ENCODE results near the gene JPH4.

The JPH4 gene

GRCh38 chr14:23547924-23548323 is 30.7 kb downstream of the JPH4 start:
- DNase-seq (no peak), ATAC-seq (ENCODE audit: insufficient read depth, low read depth) (no peak)
- Histone ChIP-seq H3K9me3 (ENCODE audit: insufficient read depth, low read length, severe bottlenecking) (no peaks in the 10 kb centered on the region), H3K9ac (ENCODE audit: low read depth, low read length) (no peak overlapping the region), H3K4me1 (ENCODE audit: insufficient read depth, low read length) (peaks cover 23% of the 10 kb centered on the region), H3K27me3 (ENCODE audit: insufficient read depth, low read length, poor library complexity) (no peaks in the 10 kb centered on the region), H3K36me3 (ENCODE audit: insufficient read depth, low read length) (no peaks in the 10 kb centered on the region), H4K20me1 (ENCODE audit: insufficient read depth, low read length) (no peaks in the 10 kb centered on the region), H3K27ac (ENCODE audit: low read length) (no peak overlapping the region), H2AFZ (ENCODE audit: low read depth, low read length) (no peak overlapping the region), H3K4me3 (ENCODE audit: low read depth in 1 of 2, low read length in 2 of 2) (no peak overlapping the region), H3K4me2 (ENCODE audit: insufficient read depth, low read length) (no peak overlapping the region), H3K79me2 (ENCODE audit: insufficient read depth, low read length) (peaks cover 10% of the 10 kb centered on the region)
- TF ChIP-seq EZH2 (IDR thresholded peaks at IDR 0.05; ENCODE audit: borderline replicate concordance, low read depth, low read length, severe bottlenecking) = no peak
- TF ChIP-seq, protein P1, sequence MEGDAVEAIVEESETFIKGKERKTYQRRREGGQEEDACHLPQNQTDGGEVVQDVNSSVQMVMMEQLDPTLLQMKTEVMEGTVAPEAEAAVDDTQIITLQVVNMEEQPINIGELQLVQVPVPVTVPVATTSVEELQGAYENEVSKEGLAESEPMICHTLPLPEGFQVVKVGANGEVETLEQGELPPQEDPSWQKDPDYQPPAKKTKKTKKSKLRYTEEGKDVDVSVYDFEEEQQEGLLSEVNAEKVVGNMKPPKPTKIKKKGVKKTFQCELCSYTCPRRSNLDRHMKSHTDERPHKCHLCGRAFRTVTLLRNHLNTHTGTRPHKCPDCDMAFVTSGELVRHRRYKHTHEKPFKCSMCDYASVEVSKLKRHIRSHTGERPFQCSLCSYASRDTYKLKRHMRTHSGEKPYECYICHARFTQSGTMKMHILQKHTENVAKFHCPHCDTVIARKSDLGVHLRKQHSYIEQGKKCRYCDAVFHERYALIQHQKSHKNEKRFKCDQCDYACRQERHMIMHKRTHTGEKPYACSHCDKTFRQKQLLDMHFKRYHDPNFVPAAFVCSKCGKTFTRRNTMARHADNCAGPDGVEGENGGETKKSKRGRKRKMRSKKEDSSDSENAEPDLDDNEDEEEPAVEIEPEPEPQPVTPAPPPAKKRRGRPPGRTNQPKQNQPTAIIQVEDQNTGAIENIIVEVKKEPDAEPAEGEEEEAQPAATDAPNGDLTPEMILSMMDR (IDR thresholded peaks at IDR 0.05; ENCODE audit: borderline replicate concordance, extremely low read depth, low read length, poor library complexity, severe bottlenecking) = no peak

GRCh38 chr14:23546450-23547035 is 32.0 kb downstream of the JPH4 start:
- Histone ChIP-seq H3K4me3 (ENCODE audit: low read depth in 1 of 2, low read length in 2 of 2) (no peak overlapping the region), H3K27ac (ENCODE audit: low read length) (no peak overlapping the region), H3K9ac (ENCODE audit: low read depth, low read length) (no peak overlapping the region), H3K27me3 (ENCODE audit: insufficient read depth, low read length, poor library complexity) (no peaks in the 10 kb centered on the region), H3K4me1 (ENCODE audit: insufficient read depth, low read length) (peaks cover 16% of the 10 kb centered on the region), H3K36me3 (ENCODE audit: insufficient read depth, low read length) (no peaks in the 10 kb centered on the region), H3K79me2 (ENCODE audit: insufficient read depth, low read length) (peaks cover 10% of the 10 kb centered on the region), H3K4me2 (ENCODE audit: insufficient read depth, low read length) (no peak overlapping the region), H2AFZ (ENCODE audit: low read depth, low read length) (no peak overlapping the region), H4K20me1 (ENCODE audit: insufficient read depth, low read length) (no peaks in the 10 kb centered on the region), H3K9me3 (ENCODE audit: insufficient read depth, low read length, severe bottlenecking) (no peaks in the 10 kb centered on the region)
- ATAC-seq (ENCODE audit: insufficient read depth, low read depth) (no peak), DNase-seq (no peak)
- no peak for TF ChIP-seq EZH2 (IDR thresholded peaks at IDR 0.05; ENCODE audit: borderline replicate concordance, low read depth, low read length, severe bottlenecking)
- TF ChIP-seq, protein P1 (IDR thresholded peaks at IDR 0.05; ENCODE audit: borderline replicate concordance, extremely low read depth, low read length, poor library complexity, severe bottlenecking) = no peak

GRCh38 chr14:23545740-23546365 is 32.7 kb downstream of the JPH4 start:
- Histone ChIP-seq H3K27ac (ENCODE audit: low read length) (no peak overlapping the region), H4K20me1 (ENCODE audit: insufficient read depth, low read length) (no peaks in the 10 kb centered on the region), H3K27me3 (ENCODE audit: insufficient read depth, low read length, poor library complexity) (no peaks in the 10 kb centered on the region), H3K79me2 (ENCODE audit: insufficient read depth, low read length) (peaks cover 7% of the 10 kb centered on the region), H3K4me1 (ENCODE audit: insufficient read depth, low read length) (peaks cover 12% of the 10 kb centered on the region), H3K9ac (ENCODE audit: low read depth, low read length) (no peak overlapping the region), H3K36me3 (ENCODE audit: insufficient read depth, low read length) (no peaks in the 10 kb centered on the region), H3K4me3 (ENCODE audit: low read depth in 1 of 2, low read length in 2 of 2) (no peak overlapping the region), H3K4me2 (ENCODE audit: insufficient read depth, low read length) (no peak overlapping the region), H3K9me3 (ENCODE audit: insufficient read depth, low read length, severe bottlenecking) (no peaks in the 10 kb centered on the region), H2AFZ (ENCODE audit: low read depth, low read length) (no peak overlapping the region)
- no peak for DNase-seq
- TF ChIP-seq, protein P1 (IDR thresholded peaks at IDR 0.05; ENCODE audit: borderline replicate concordance, extremely low read depth, low read length, poor library complexity, severe bottlenecking) = no peak
- TF ChIP-seq EZH2 (IDR thresholded peaks at IDR 0.05; ENCODE audit: borderline replicate concordance, low read depth, low read length, severe bottlenecking) = no peak
- no peak for ATAC-seq (ENCODE audit: insufficient read depth, low read depth)
